ENCODE data around the gene GRAMD1A. TPM values are rescaled to one million over a fixed set of nuclear protein-coding genes. Genes with fewer than 3 reads are reported as not detected.
"Not testable (repeated sequence)": the region's sequence is repeated elsewhere in the genome, so short reads cannot be mapped to it uniquely, and the experiment has no call there.

GRAMD1A gene
- total RNA-seq, 2 donors from 2014 or later, result 90.8 to 94.9 TPM

GRCh38 chr19:35045667-35046300 is 45.7 kb downstream of the GRAMD1A start:
- intact Hi-C loops (cut with DNase I), result loop anchor here (10.0 kb wide), 1 partner anchor 89 kb away; the partner anchor contains the start of genes FXYD1 and LGI4

GRCh38 chr19:35046461-35046860 is 46.3 kb downstream of the GRAMD1A start:
- WGBS, 2 donors, result 59 to 60% methylated on average over 5 of the region's 5 CpGs

More at GRCh38 chr19:35045667-35046300, 45.7 kb downstream of the GRAMD1A start:
- WGBS, 2 donors, result 45 to 60% methylated on average over 9 to 10 of the region's 10 CpGs
- Histone ChIP-seq H3K9me3 (no peaks in the 10 kb centered on the region), H3K4me3 (no peak overlapping the region), H3K36me3 (replicated peaks in 1 of 2; ENCODE audit: insufficient read depth in 1 of 2, low read depth in 2 of 2) (no peaks in the 10 kb centered on the region), H3K27me3 (no peaks in the 10 kb centered on the region), H3K4me1 (peaks cover 90% of the 10 kb centered on the region), H3K27ac (peak overlapping the region in 2 of 4 donors; percentile 17 to 41)
- TF ChIP-seq CTCF (IDR thresholded peaks at IDR 0.05) (peak in 1 of 7 experiments; percentile 6), POLR2A (IDR thresholded peaks at IDR 0.05) (no peak)
- ATAC-seq (no peak), DNase-seq (peak in 3 of 4 donors; percentile 28 to 50 (median 43))

GRCh38 chr19:35048911-35049411 is 48.8 kb downstream of the GRAMD1A start:
- no peaks in the 10 kb centered on the region for H3K27me3 ChIP-seq
- intact Hi-C loops (cut with DNase I), result loop anchor here (10.0 kb wide), 1 partner anchor 86 kb away; the partner anchor contains the start of genes FXYD1 and LGI4
- 12 to 13% methylated on average over 3 to 12 of the region's 12 CpGs for WGBS, 2 donors
- peak overlapping the region; percentile 51 to 75 (median 73) for H3K27ac ChIP-seq
- H3K36me3 ChIP-seq (replicated peaks in 1 of 2; ENCODE audit: insufficient read depth in 1 of 2, low read depth in 2 of 2), result no peaks in the 10 kb centered on the region
- peak in 2 of 7 experiments; percentile 6 to 18 for TF ChIP-seq CTCF (IDR thresholded peaks at IDR 0.05)
- TF ChIP-seq POLR2A (IDR thresholded peaks at IDR 0.05), result peak; percentile 41 to 51 (median 49)
- H3K4me3 ChIP-seq, result no peak overlapping the region
- H3K9me3 ChIP-seq, result no peaks in the 10 kb centered on the region
- H3K4me1 ChIP-seq, result peaks cover 59% of the 10 kb centered on the region
- peak; percentile 95 to 99 (median 97) for DNase-seq
- peak; percentile 94 for ATAC-seq

More at GRCh38 chr19:35046461-35046860, 46.3 kb downstream of the GRAMD1A start:
- H3K27ac ChIP-seq, result peak overlapping the region in 2 of 4 donors; percentile 5 to 52
- no peak for TF ChIP-seq CTCF (IDR thresholded peaks at IDR 0.05)
- TF ChIP-seq POLR2A (IDR thresholded peaks at IDR 0.05), result no peak
- no peaks in the 10 kb centered on the region for H3K36me3 ChIP-seq (replicated peaks in 1 of 2; ENCODE audit: insufficient read depth in 1 of 2, low read depth in 2 of 2)
- H3K4me1 ChIP-seq, result peaks cover 83% of the 10 kb centered on the region
- H3K27me3 ChIP-seq, result no peaks in the 10 kb centered on the region
- ATAC-seq, result no peak
- no peak overlapping the region for H3K4me3 ChIP-seq
- peak in 2 of 4 donors; percentile 60 to 72 for DNase-seq
- intact Hi-C loops (cut with DNase I), result loop anchor here (10.0 kb wide), 1 partner anchor 88 kb away; the partner anchor contains the start of genes FXYD1 and LGI4
- H3K9me3 ChIP-seq, result no peaks in the 10 kb centered on the region

GRCh38 chr19:35049456-35049855 is 49.3 kb downstream of the GRAMD1A start:
- peak overlapping the region; percentile 51 to 75 (median 73) for H3K27ac ChIP-seq
- peaks cover 54% of the 10 kb centered on the region for H3K4me1 ChIP-seq
- no peaks in the 10 kb centered on the region for H3K36me3 ChIP-seq (replicated peaks in 1 of 2; ENCODE audit: insufficient read depth in 1 of 2, low read depth in 2 of 2)
- 20 to 39% methylated on average over 5 of the region's 5 CpGs for WGBS, 2 donors
- H3K27me3 ChIP-seq, result no peaks in the 10 kb centered on the region
- no peaks in the 10 kb centered on the region for H3K9me3 ChIP-seq
- no peak for ATAC-seq
- no peak for DNase-seq
- intact Hi-C loops (cut with DNase I), result loop anchor here (10.0 kb wide), 1 partner anchor 85 kb away; the partner anchor contains the start of genes FXYD1 and LGI4
- TF ChIP-seq POLR2A (IDR thresholded peaks at IDR 0.05) (no peak), CTCF (IDR thresholded peaks at IDR 0.05) (no peak)
- no peak overlapping the region for H3K4me3 ChIP-seq

GRCh38 chr19:35050662-35051061 is 50.5 kb downstream of the GRAMD1A start:
- H3K9me3 ChIP-seq; DNase-seq; H3K27me3 ChIP-seq; H3K36me3 ChIP-seq (replicated peaks in 1 of 2; ENCODE audit: insufficient read depth in 1 of 2, low read depth in 2 of 2); H3K27ac ChIP-seq; intact Hi-C loops (cut with DNase I); ATAC-seq; H3K4me3 ChIP-seq: not testable (repeated sequence)
- H3K4me1 ChIP-seq, result peaks cover 44% of the 10 kb centered on the region
- WGBS, 2 donors, result 97 to 100% methylated on average over 2 of the region's 2 CpGs

GRCh38 chr19:35051268-35051667 is 51.1 kb downstream of the GRAMD1A start:
- H3K9me3 ChIP-seq; H3K4me3 ChIP-seq; ATAC-seq; H3K27ac ChIP-seq; DNase-seq; H3K36me3 ChIP-seq (replicated peaks in 1 of 2; ENCODE audit: insufficient read depth in 1 of 2, low read depth in 2 of 2); intact Hi-C loops (cut with DNase I); H3K27me3 ChIP-seq: not testable (repeated sequence)
- peaks cover 38% of the 10 kb centered on the region for H3K4me1 ChIP-seq
- WGBS, 2 donors, result 88 to 94% methylated on average over 4 of the region's 4 CpGs

Data from body of pancreas (tissue), 4 donors.